H1 (cell line): Measurements from ENCODE around the gene PLEKHG5. TPM values are rescaled to one million over a fixed set of nuclear protein-coding genes. Genes with fewer than 3 reads are reported as not detected.

Experiments
- CTCF ChIA-PET: fragments of 300-600 bp; sonication (Branson Sonifier 250); formaldehyde crosslinking; loops from one replicate; lab custom pipeline; 2021; ENCODE audit not compliant: partially characterized antibody; lab: Charles Lee
- POLR2A ChIA-PET: fragments of 300-600 bp; sonication (Branson Sonifier 250); formaldehyde crosslinking; loops from one replicate; lab custom pipeline; 2021; ENCODE audit warnings: inconsistent platforms; ENCODE audit not compliant: partially characterized antibody; lab: Charles Lee
- DNase-seq, 2 experiments: peaks; one replicate each; pipeline versions ENCODE4 v3.0.0 to v3.0.0-alpha.2; 2010 to 2022; ENCODE audit warnings: low spot score in 2 of 2, low read depth in 1 of 2, mixed read lengths in 1 of 2
- FAIRE-seq: peaks from 2 replicates; lab custom pipeline; 2011; peaks lifted over from hg19 to GRCh38; lab: Jason Lieb, UNC
- H2AFZ ChIP-seq: 2 replicates; pipeline ENCODE4 v1.8.1; 2012; ENCODE audit warnings: low read length, inconsistent platforms
- H2AK5ac ChIP-seq: 2 replicates; pipeline ENCODE4 v1.6.1; 2013; ENCODE audit warnings: low read depth, low read length
- H2BK120ac ChIP-seq: replicated peaks from 2 replicates; pipeline ENCODE3; 2013; ENCODE audit warnings: low read depth, low read length, inconsistent platforms
- H2BK12ac ChIP-seq: 2 replicates; pipeline ENCODE4 v1.6.1; 2013; ENCODE audit warnings: low read depth, low read length
- H2BK15ac ChIP-seq: 2 replicates; pipeline ENCODE4 v1.6.1; 2013; ENCODE audit warnings: low read length
- H2BK20ac ChIP-seq: 2 replicates; pipeline ENCODE4 v1.6.1; 2013; ENCODE audit warnings: low read length
- H2BK5ac ChIP-seq: 2 replicates; pipeline ENCODE4 v1.6.1; 2013; ENCODE audit warnings: low read depth, low read length
- H3K14ac ChIP-seq: 2 replicates; pipeline ENCODE4 v1.6.1; 2013; ENCODE audit warnings: inconsistent platforms; ENCODE audit not compliant: insufficient read length
- H3K18ac ChIP-seq: 2 replicates; pipeline ENCODE4 v1.6.1; 2013; ENCODE audit warnings: low read length; ENCODE audit errors: extremely low read depth
- H3K23ac ChIP-seq: 2 replicates; pipeline ENCODE4 v1.6.1; 2013; ENCODE audit warnings: inconsistent platforms; ENCODE audit not compliant: insufficient read length
- H3K23me2 ChIP-seq: 2 replicates; pipeline ENCODE4 v1.6.1; 2013; ENCODE audit warnings: low read depth, low read length
- H3K27ac ChIP-seq: 2 replicates; pipeline ENCODE4 v1.6.1; 2011; ENCODE audit warnings: low read depth, low read length, inconsistent platforms
- H3K27me3 ChIP-seq, 4 experiments: replicated peaks in 1 of 4; 1 replicate in 1 of 4; 2 replicates in 3 of 4; pipeline versions ENCODE4 v1.6.1 to v1.8.1; 2011 to 2013; ENCODE audit warnings: low read length in 3 of 4, mild to moderate bottlenecking in 3 of 4, inconsistent platforms in 2 of 4, mixed read lengths in 2 of 4, moderate library complexity in 1 of 4; ENCODE audit not compliant: control insufficient read depth in 3 of 4, insufficient read depth in 3 of 4; ENCODE audit errors: extremely low read depth in 1 of 4
- H3K36me3 ChIP-seq, 4 experiments: 2 replicates each; pipeline versions ENCODE4 v1.6.1 to v1.8.1; 2011 to 2013; ENCODE audit warnings: mild to moderate bottlenecking in 4 of 4, low read length in 3 of 4, moderate library complexity in 2 of 4, control low read depth in 1 of 4, inconsistent platforms in 1 of 4; ENCODE audit not compliant: insufficient read depth in 4 of 4, control insufficient read depth in 2 of 4
- H3K4ac ChIP-seq: replicated peaks from 2 replicates; pipeline ENCODE3; 2013; ENCODE audit warnings: low read length, low read depth, mixed read lengths, inconsistent platforms; ENCODE audit not compliant: insufficient read length
- H3K4me1 ChIP-seq, 4 experiments: replicated peaks in 1 of 4; 1 replicate in 1 of 4; 2 replicates in 3 of 4; pipeline versions ENCODE4 v1.6.1 to v1.8.1; 2011 to 2013; ENCODE audit warnings: low read length in 3 of 4, inconsistent platforms in 2 of 4, mixed read lengths in 1 of 4; ENCODE audit not compliant: insufficient read depth in 4 of 4, control insufficient read depth in 3 of 4
- H3K4me2 ChIP-seq, 2 experiments: 2 replicates each; pipeline versions ENCODE4 v1.6.1 to v1.8.1; 2011 to 2013; ENCODE audit warnings: low read depth in 2 of 2, low read length in 2 of 2, control low read depth in 1 of 2, inconsistent platforms in 1 of 2, mild to moderate bottlenecking in 1 of 2; ENCODE audit not compliant: insufficient read depth in 1 of 2
- H3K4me3 ChIP-seq, 4 experiments: fragments of 200-600, 300-600 bp in 1 of 4; sonication (generic), shearing (Covaris generic), sonication (Bioruptor Twin) in 1 of 4; 2 replicates each; pipeline versions ENCODE4 v1.5.1 to v1.8.1; 2011 to 2016; ENCODE audit warnings: low read length in 4 of 4, low read depth in 3 of 4, control low read depth in 2 of 4, inconsistent platforms in 2 of 4, mild to moderate bottlenecking in 2 of 4, mixed read lengths in 1 of 4, moderate library complexity in 1 of 4; ENCODE audit not compliant: insufficient read depth in 2 of 4; ENCODE audit errors: extremely low read depth in 1 of 4
- H3K56ac ChIP-seq: replicated peaks from 2 replicates; pipeline ENCODE3; 2013; ENCODE audit warnings: low read depth, mild to moderate bottlenecking, mixed read lengths, low read length, inconsistent platforms; ENCODE audit not compliant: insufficient read length
- H3K79me1 ChIP-seq: 2 replicates; pipeline ENCODE4 v1.6.1; 2013; ENCODE audit warnings: low read depth, low read length, control low read depth
- H3K79me2 ChIP-seq, 2 experiments: 2 replicates each; pipeline versions ENCODE4 v1.6.1 to v1.8.1; 2012 to 2013; ENCODE audit warnings: low read length in 2 of 2, mild to moderate bottlenecking in 2 of 2, inconsistent platforms in 1 of 2; ENCODE audit not compliant: insufficient read depth in 2 of 2, control insufficient read depth in 1 of 2
- H3K9ac ChIP-seq, 4 experiments: replicated peaks in 1 of 4; 1 replicate in 1 of 4; 2 replicates in 3 of 4; pipeline versions ENCODE4 v1.6.1 to v1.8.1; 2011 to 2013; ENCODE audit warnings: low read depth in 3 of 4, low read length in 3 of 4, control low read depth in 2 of 4, mild to moderate bottlenecking in 2 of 4, moderate library complexity in 2 of 4, inconsistent platforms in 1 of 4; ENCODE audit errors: extremely low read depth in 1 of 4
- H3K9me3 ChIP-seq, 2 experiments: 2 replicates each; pipeline versions ENCODE4 v1.6.1 to v1.8.1; 2012 to 2013; ENCODE audit warnings: mild to moderate bottlenecking in 2 of 2, moderate library complexity in 2 of 2, control low read depth in 1 of 2, inconsistent platforms in 1 of 2, low read depth in 1 of 2, low read length in 1 of 2, mixed read lengths in 1 of 2; ENCODE audit not compliant: insufficient read depth in 2 of 2
- H4K20me1 ChIP-seq, 2 experiments: replicated peaks in 1 of 2; 2 replicates each; pipeline versions ENCODE3 to v1.8.1; 2011 to 2013; ENCODE audit warnings: inconsistent platforms in 2 of 2, low read length in 2 of 2, mild to moderate bottlenecking in 1 of 2; ENCODE audit not compliant: insufficient read depth in 2 of 2, control insufficient read depth in 1 of 2
- H4K5ac ChIP-seq: 2 replicates; pipeline ENCODE4 v1.6.1; 2013; ENCODE audit warnings: low read length, low read depth, mixed read lengths, inconsistent platforms; ENCODE audit not compliant: insufficient read length
- H4K8ac ChIP-seq: 2 replicates; pipeline ENCODE4 v1.8.0; 2013; ENCODE audit warnings: mild to moderate bottlenecking, moderate library complexity, low read length, inconsistent platforms; ENCODE audit not compliant: insufficient read depth; ENCODE audit errors: extremely low read depth
- H4K91ac ChIP-seq: replicated peaks from 2 replicates; pipeline ENCODE3; 2013; ENCODE audit warnings: low read length, mixed read lengths, inconsistent platforms; ENCODE audit not compliant: insufficient read length
- BRCA1 ChIP-seq: IDR thresholded peaks from 2 replicates; pipeline ENCODE4 v1.6.1; 2012; ENCODE audit warnings: low read depth, low read length, improper control_type of control experiment
- CHD1 ChIP-seq: IDR thresholded peaks from 2 replicates; pipeline ENCODE4 v1.6.1; 2012; ENCODE audit warnings: low read depth, low read length, improper control_type of control experiment
- CTCF ChIP-seq, 3 experiments: IDR thresholded peaks; 1 replicate in 2 of 3; 2 replicates in 1 of 3; pipeline versions ENCODE4 v1.5.1 to v1.6.1; 2011; ENCODE audit warnings: low read length in 3 of 3, mild to moderate bottlenecking in 3 of 3, inconsistent platforms in 2 of 3, low read depth in 1 of 3, moderate library complexity in 1 of 3; ENCODE audit not compliant: insufficient read depth in 1 of 3; ENCODE audit errors: control extremely low read depth in 1 of 3
- GABPA ChIP-seq: IDR thresholded peaks from 2 replicates; pipeline ENCODE4 v1.6.1; 2011; ENCODE audit warnings: mild to moderate bottlenecking, low read length, moderate library complexity, borderline replicate concordance; ENCODE audit not compliant: insufficient read depth
- RAD21 ChIP-seq, 2 experiments: IDR thresholded peaks in 1 of 2; conservative IDR thresholded peaks in 1 of 2; 2 replicates each; pipeline ENCODE4 v1.6.1; 2011; ENCODE audit warnings: low read depth in 2 of 2, low read length in 2 of 2, improper control_type of control experiment in 1 of 2, inconsistent platforms in 1 of 2, mild to moderate bottlenecking in 1 of 2, moderate library complexity in 1 of 2
- SIN3A ChIP-seq, 2 experiments: IDR thresholded peaks in 1 of 2; conservative IDR thresholded peaks in 1 of 2; 2 replicates each; pipeline ENCODE4 v1.6.1; 2011 to 2012; ENCODE audit warnings: low read length in 2 of 2, improper control_type of control experiment in 1 of 2, low read depth in 1 of 2, mild to moderate bottlenecking in 1 of 2
- TAF7 ChIP-seq: optimal IDR thresholded peaks from 2 replicates; pipeline ENCODE3; 2011; ENCODE audit warnings: low read depth, mild to moderate bottlenecking, inconsistent platforms, low read length, moderate library complexity, borderline replicate concordance
- YY1 ChIP-seq: IDR thresholded peaks from 2 replicates; pipeline ENCODE4 v1.6.1; 2011; ENCODE audit warnings: low read depth, mild to moderate bottlenecking, low read length
- WGBS, 2 experiments: shearing (Covaris generic) in 1 of 2; methylation state at CpG; one replicate each; pipeline versions ENCODE4 v1.1.6 to v1.1.7; 2013 to 2015; ENCODE audit warnings: low lambda C conversion rate in 2 of 2, mixed read lengths in 2 of 2, inconsistent platforms in 1 of 2, low coverage in 1 of 2, missing lambda C conversion rate in 1 of 2; ENCODE audit not compliant: insufficient replicate concordance in 2 of 2, insufficient coverage in 1 of 2, insufficient read length in 1 of 2; ENCODE audit errors: extremely low coverage in 1 of 2, missing lambda C conversion rate in 1 of 2; 5-methylcytosine and 5-hydroxymethylcytosine counted together
- polyA plus RNA-seq, 7 experiments: library from polyadenylated mRNA; depleted of rRNA in 3 of 7; stranded (reverse) in 5 of 7; unstranded in 2 of 7; fragments of >200 nt in 5 of 7; fragments of 200-250 nt in 2 of 7; gene quantifications; 1 replicate in 5 of 7; 2 replicates in 1 of 7; 4 replicates in 1 of 7; pipeline versions ENCODE4 v1.2.1 to v1.2.3, GENCODE V29; 2011 to 2013; ENCODE audit warnings: missing spikeins in 2 of 7, mixed read lengths in 2 of 7
- total RNA-seq: library from RNA; stranded (reverse); fragmentation: NEBNext Ultra II Directional; extraction: Animal tissue kit (Norgen Biotek cat#: 25700); gene quantifications from 2 replicates; pipeline ENCODE4 v1.2.1, GENCODE V29; 2021

The PLEKHG5 gene
- total and polyA plus RNA-seq, 2 of the 8 experiments (the other 6 are each of a cell fraction or from before 2014, with no cell fraction given), result 10.4 to 13.8 TPM

- Histone ChIP-seq H3K9me3 (no peaks in the 10 kb centered on the region), H2BK5ac (no peak overlapping the region), H3K56ac (no peak overlapping the region), H4K5ac (no peak overlapping the region), H2AK5ac (no peak overlapping the region), H3K27me3 (peaks cover 0 to 20% (median 12%) of the 10 kb centered on the region in 4 experiments; a peak in 5 of 7 replicates), H3K4me1 (peaks cover 3 to 11% (median 4%) of the 10 kb centered on the region in 4 experiments), H3K4me2 (no peak overlapping the region), H4K8ac (no peak overlapping the region), H3K23ac (no peak overlapping the region), H3K4me3 (no peak overlapping the region), H3K4ac (no peak overlapping the region), H2AFZ (no peak overlapping the region), H2BK15ac (no peak overlapping the region), H4K91ac (no peak overlapping the region), H2BK120ac (no peak overlapping the region), H3K27ac (no peak overlapping the region), H4K20me1 (no peaks in the 10 kb centered on the region), H3K79me1 (no peaks in the 10 kb centered on the region), H3K18ac (no peak overlapping the region), H3K14ac (no peak overlapping the region), H3K9ac (no peak overlapping the region), H2BK20ac (no peak overlapping the region), H2BK12ac (no peak overlapping the region; the same call in 1 of the 2 replicates), H3K23me2 (peaks cover 3% of the 10 kb centered on the region; the same call in 1 of the 2 replicates), H3K36me3 (no peaks in the 10 kb centered on the region), H3K79me2 (no peaks in the 10 kb centered on the region)
- peak in 1 of 2 experiments; percentile 48; a peak in 1 of 4 replicates for TF ChIP-seq SIN3A (conservative IDR thresholded peaks at IDR 0.05 in 1 of 2, IDR thresholded peaks at IDR 0.05 in 1 of 2; ENCODE audit: low read depth in 1 of 2, low read length in 2 of 2)
- no peak for TF ChIP-seq CHD1
- no peak for TF ChIP-seq BRCA1
- peak; percentile 90 to 97 (median 96) for TF ChIP-seq CTCF (IDR thresholded peaks at IDR 0.05; ENCODE audit: control extremely low read depth in 1 of 3, insufficient read depth in 1 of 3, low read depth in 1 of 3, low read length in 3 of 3)
- TF ChIP-seq TAF7, result no peak
- TF ChIP-seq YY1, result peak; percentile 68; the same call in 1 of the 2 replicates
- peak; percentile 35; the same call in 1 of the 2 replicates for TF ChIP-seq GABPA
- peak; percentile 79 to 81 for TF ChIP-seq RAD21 (IDR thresholded peaks at IDR 0.05 in 1 of 2, conservative IDR thresholded peaks at IDR 0.05 in 1 of 2; ENCODE audit: low read depth in 2 of 2, low read length in 2 of 2)
- ChIA-PET POLR2A (interaction anchor here (0.6 to 4.4 kb wide), 6 partner anchors 12 to 196 kb away, joined by 3 to 15 read pairs (median 3); no protein-coding TSS in a partner anchor), CTCF (interaction anchor here (0.6 to 18.8 kb wide), 53 partner anchors 8 to 495 kb away, joined by 3 to 321 read pairs (median 6); partner anchors contain the start of genes ESPN, HES2, PLEKHG5 and TNFRSF25)
- FAIRE-seq, result peak; percentile 80
- WGBS, 2 experiments, result 34% methylated on average over 5 of the region's 5 CpGs; no CpG with 5 or more reads in 1 of the 2 experiments
- DNase-seq, result peak; percentile 84 to 91
Observed at GRCh38 chr1:6438047-6438525, 53.4 kb downstream of the PLEKHG5 start.
